Ishikawa (cell line): ENCODE results near the gene CPSF6.

Experiments
- CEBPB ChIP-seq: IDR thresholded peaks from 2 replicates; pipeline ENCODE4 v1.6.1; 2012
- EP300 ChIP-seq: IDR thresholded peaks from 2 replicates; pipeline ENCODE4 v1.6.1; 2012; ENCODE audit warnings: borderline replicate concordance
- NFIC ChIP-seq: IDR thresholded peaks from 2 replicates; pipeline ENCODE4 v1.6.1; 2012
- RAD21 ChIP-seq: IDR thresholded peaks from 2 replicates; pipeline ENCODE4 v1.6.1; 2012; ENCODE audit warnings: low read depth
- TAF1 ChIP-seq: IDR thresholded peaks from 2 replicates; pipeline ENCODE4 v1.6.1; 2012; ENCODE audit warnings: low read depth, mild to moderate bottlenecking
- TEAD4 ChIP-seq: IDR thresholded peaks from 2 replicates; pipeline ENCODE4 v1.6.1; 2012
- YY1 ChIP-seq: IDR thresholded peaks from 2 replicates; pipeline ENCODE4 v1.6.1; 2012; ENCODE audit warnings: low read depth
- TF ChIP-seq, protein P1 (sequence below): IDR thresholded peaks from 2 replicates; pipeline ENCODE4 v1.6.1; 2012; ENCODE audit warnings: low read depth, mild to moderate bottlenecking
- TF ChIP-seq, protein P2 (sequence below): IDR thresholded peaks from 2 replicates; pipeline ENCODE4 v1.6.1; 2012

DNA sequence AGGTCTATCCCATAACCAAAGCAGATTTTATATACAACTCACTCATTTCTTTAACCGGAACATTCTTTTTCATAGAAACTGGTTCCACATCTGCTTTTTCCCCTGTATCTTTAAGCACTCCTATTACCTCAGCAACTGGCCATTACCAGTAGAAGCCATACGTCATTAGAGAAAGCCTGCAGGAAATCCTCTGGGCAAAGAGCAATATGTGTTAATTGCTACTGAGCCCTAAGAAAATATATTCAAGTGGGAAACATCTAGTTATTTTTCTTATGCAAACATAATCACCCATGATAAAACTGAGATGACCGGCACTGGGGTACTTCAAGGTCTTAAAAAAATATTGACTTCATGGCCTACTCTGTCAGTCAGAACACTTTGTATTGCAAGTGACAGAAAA, 28.2 kb upstream of the CPSF6 start:
- no peak for TF ChIP-seq YY1
- TF ChIP-seq CEBPB = no peak
- TF ChIP-seq, protein P1, sequence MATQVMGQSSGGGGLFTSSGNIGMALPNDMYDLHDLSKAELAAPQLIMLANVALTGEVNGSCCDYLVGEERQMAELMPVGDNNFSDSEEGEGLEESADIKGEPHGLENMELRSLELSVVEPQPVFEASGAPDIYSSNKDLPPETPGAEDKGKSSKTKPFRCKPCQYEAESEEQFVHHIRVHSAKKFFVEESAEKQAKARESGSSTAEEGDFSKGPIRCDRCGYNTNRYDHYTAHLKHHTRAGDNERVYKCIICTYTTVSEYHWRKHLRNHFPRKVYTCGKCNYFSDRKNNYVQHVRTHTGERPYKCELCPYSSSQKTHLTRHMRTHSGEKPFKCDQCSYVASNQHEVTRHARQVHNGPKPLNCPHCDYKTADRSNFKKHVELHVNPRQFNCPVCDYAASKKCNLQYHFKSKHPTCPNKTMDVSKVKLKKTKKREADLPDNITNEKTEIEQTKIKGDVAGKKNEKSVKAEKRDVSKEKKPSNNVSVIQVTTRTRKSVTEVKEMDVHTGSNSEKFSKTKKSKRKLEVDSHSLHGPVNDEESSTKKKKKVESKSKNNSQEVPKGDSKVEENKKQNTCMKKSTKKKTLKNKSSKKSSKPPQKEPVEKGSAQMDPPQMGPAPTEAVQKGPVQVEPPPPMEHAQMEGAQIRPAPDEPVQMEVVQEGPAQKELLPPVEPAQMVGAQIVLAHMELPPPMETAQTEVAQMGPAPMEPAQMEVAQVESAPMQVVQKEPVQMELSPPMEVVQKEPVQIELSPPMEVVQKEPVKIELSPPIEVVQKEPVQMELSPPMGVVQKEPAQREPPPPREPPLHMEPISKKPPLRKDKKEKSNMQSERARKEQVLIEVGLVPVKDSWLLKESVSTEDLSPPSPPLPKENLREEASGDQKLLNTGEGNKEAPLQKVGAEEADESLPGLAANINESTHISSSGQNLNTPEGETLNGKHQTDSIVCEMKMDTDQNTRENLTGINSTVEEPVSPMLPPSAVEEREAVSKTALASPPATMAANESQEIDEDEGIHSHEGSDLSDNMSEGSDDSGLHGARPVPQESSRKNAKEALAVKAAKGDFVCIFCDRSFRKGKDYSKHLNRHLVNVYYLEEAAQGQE = no peak
- no peak for TF ChIP-seq EP300
- TF ChIP-seq, protein P2, sequence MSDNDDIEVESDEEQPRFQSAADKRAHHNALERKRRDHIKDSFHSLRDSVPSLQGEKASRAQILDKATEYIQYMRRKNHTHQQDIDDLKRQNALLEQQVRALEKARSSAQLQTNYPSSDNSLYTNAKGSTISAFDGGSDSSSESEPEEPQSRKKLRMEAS = no peak
- no peak for TF ChIP-seq TAF1
- no peak for TF ChIP-seq RAD21
- no peak for TF ChIP-seq NFIC
- TF ChIP-seq TEAD4 = no peak
